HG02973 (cell line): ENCODE results near the gene MMP21.

Experiments used
- ATAC-seq: cut with Tn5 transposase; IDR thresholded peaks from one replicate; pipeline ENCODE4 v1.9.1; 2021; ENCODE audit warnings: moderate library complexity; ENCODE audit not compliant: unreplicated experiment

Gene MMP21

GRCh38 chr10:125775491-125776106 is at the start of gene MMP21:
TSS of gene MMP21 (minus strand) at chr10:125775821. CDS start at chr10:125775821, 0 bp downstream.
- no peak for ATAC-seq

- no peak for ATAC-seq
Measured at GRCh38 chr10:125824736-125825135, 49.1 kb upstream of the MMP21 start.

- ATAC-seq, result peak; percentile 4
Measured at GRCh38 chr10:125823663-125824251, 48.1 kb upstream of the MMP21 start.

GRCh38 chr10:125822878-125823662 is 47.4 kb upstream of the MMP21 start, which contains the start of the genes BCCIP and UROS:
TSS of gene BCCIP (plus strand) at chr10:125823546. CDS start at chr10:125823558, 12 bp downstream.
TSS of gene UROS (minus strand) at chr10:125823258. CDS start at chr10:125816499, 6,759 bp downstream.
- ATAC-seq, result peak; percentile 76

GRCh38 chr10:125820701-125821100 is 45.1 kb upstream of the MMP21 start:
- peak; percentile 54 for ATAC-seq

- no peak for ATAC-seq
Measured at GRCh38 chr10:125817337-125817946, 41.8 kb upstream of the MMP21 start.

GRCh38 chr10:125816548-125816947 is 40.9 kb upstream of the MMP21 start:
- no peak for ATAC-seq

GRCh38 chr10:125815764-125816163 is 40.1 kb upstream of the MMP21 start:
- ATAC-seq, result no peak

- no peak for ATAC-seq
Measured at GRCh38 chr10:125812128-125812750, 36.6 kb upstream of the MMP21 start.

- no peak for ATAC-seq
Measured at GRCh38 chr10:125811251-125811650, 35.6 kb upstream of the MMP21 start.

- ATAC-seq, result no peak
Measured at GRCh38 chr10:125808047-125808446, 32.4 kb upstream of the MMP21 start.

GRCh38 chr10:125802739-125803138 is 27.1 kb upstream of the MMP21 start:
- ATAC-seq, result no peak

GRCh38 chr10:125802131-125802530 is 26.5 kb upstream of the MMP21 start:
- ATAC-seq, result no peak

- no peak for ATAC-seq
Measured at GRCh38 chr10:125801574-125801973, 26.0 kb upstream of the MMP21 start.

GRCh38 chr10:125799451-125800182 is 24.0 kb upstream of the MMP21 start:
- no peak for ATAC-seq

GRCh38 chr10:125797994-125798662 is 22.5 kb upstream of the MMP21 start:
- no peak for ATAC-seq

GRCh38 chr10:125797424-125797823 is 21.8 kb upstream of the MMP21 start:
- ATAC-seq, result no peak

GRCh38 chr10:125795637-125796190 is 20.1 kb upstream of the MMP21 start:
- ATAC-seq, result no peak

GRCh38 chr10:125795128-125795527 is 19.5 kb upstream of the MMP21 start:
- ATAC-seq, result no peak
